Activated CD4-positive, CD25-positive, alpha-beta regulatory T cell treated with anti-CD3 and anti-CD28 coated beads, Interleukin-2, amount 50 U/mL, for 72 hours (primary cell): ENCODE data around the gene KRT4.

ENCODE experiments used
- DNase-seq: peaks from one replicate; pipeline ENCODE4 v3.0.0; 2021

The KRT4 gene

DNA sequence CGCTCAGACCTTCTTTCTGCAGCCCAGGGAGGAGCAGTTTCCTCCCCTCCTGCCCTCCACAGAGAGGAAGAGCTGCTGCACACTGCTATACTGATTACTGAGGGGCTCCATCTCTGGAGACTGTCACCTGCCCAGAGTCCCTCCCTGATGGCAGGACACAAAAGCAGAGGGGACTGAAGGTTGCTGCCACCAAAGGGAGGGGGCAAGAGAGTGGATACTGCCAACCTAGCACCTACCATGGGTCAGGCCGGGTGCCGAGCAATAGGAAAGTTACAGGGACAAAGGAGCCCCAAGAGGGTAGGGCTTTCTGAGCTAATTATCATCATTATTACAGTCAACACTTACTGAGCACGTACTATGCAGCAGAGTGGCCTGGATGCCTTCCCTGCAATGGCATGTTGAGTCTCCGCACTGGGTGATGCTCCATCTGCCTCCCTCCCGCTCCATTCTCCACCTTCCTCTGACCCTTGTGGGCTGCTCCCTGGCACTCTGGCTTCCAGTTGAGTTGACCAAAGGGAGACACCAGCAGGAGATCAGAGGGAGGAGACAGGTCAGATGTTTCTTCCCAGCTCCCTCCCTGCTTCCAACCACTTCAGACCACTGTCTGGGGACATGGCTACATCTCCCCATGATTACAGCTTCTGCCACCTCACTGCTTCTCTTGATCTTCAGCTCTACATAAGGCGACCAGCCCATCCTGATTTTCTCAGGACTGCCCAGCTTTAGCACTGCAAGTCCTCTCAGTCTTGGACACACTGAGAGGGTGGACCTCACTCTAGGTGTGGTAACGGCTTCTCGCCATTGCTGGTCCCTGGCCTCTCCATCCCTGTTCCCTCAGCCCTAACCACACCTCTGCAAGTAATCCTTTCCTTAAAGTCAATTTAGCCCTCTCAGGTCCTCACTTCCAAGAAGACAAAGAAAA is 22.8 kb upstream of the KRT4 start:
- no peak for DNase-seq

DNA sequence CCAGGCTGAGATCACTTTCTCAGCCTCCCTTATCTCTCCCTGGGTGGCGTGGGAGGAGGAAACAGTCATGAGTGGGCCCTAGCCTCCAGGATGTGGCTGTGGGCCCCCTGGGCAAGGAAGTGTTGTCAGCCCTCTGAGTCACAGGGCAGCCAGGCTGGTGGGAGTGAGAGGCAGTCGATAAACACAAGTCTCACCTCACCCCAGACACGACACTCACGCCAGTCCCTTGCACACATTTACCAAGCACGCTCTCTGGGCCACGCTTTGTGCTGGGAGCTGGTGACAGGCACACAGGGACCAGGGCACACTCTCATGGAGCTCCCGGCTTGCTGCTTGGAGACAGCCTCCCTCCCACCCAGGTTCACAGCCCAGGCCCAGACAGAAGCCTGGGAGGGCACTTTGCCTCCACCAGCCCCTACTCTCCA is 22.1 kb upstream of the KRT4 start:
- DNase-seq: no peak

DNA sequence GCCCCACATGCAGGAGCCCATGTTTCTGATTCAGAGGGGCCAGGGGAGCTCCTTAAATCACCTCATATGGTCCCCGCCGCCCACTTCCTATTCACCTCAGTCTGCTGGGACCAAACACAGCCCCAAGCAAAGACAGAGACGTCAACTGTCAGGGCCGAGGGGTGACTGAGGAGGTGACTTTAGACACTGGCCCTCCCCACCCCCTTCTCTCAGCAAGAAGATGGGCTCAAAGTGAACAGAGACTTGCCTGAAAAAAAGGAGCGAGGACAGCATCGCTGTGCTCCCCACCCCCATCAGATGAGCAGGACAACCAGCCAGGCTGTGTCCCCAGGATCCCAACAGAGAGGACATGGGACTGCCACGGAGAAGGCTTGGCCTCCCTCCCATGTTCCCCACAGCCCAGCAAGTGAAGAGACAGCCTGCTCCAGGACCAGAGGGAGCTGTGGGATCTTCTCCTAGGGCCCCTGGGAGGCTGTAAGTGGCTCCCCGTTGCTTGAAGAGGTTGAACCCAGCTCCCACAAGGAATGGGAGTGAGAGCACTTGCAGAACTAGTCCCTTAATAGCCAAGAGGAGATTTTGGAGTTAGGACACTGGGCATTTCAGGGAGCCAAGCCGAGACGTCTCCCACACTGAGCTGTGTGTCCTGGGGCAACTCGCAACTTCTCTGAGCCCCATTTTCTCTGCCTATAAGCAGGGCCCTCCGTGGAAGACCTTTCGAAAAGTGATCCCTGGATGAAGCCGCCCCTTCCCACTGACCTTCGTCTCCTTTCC is 21.5 kb upstream of the KRT4 start:
- no peak for DNase-seq

GRCh38 chr12:52834727-52835001 is 20.7 kb upstream of the KRT4 start:
- no peak for DNase-seq

DNA sequence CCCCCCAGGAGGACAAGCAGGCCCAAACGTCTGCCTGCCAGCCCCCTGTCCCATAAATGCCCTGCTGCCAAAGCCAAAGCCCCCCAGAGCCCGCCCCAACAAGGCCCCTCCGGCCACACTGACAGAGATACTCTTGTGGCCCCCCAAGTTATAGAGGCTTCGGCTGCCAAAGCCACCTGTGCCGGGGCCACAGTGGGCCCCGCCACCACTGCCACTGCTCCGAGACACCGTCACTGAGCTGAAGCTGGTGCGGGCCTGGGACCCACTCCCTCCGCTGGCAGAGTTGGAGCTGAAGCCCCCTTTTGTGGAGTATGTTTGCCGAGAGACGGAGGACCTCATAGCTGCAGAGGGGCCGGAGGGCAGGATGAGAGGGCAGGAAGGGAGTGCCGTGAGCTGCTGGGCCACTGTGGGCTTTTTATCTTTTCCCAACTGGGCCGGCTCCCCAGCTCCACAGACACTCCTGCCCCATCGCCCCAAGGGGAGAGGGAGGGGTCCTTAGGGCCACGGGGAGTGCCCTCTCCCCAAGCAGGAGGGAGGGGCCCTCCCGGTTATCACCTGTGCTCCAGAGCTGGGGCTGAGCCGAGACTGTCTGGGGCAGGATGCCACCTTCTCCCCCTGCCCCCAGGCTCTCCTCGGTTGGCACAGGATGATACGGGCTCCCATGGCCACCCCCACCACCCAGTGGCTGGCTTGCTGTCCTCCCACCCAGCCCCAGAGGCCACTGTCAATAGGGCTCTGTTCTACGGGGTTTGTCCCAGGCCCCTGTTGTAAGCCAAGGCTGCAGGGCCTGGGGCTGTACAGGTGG is 20.2 kb upstream of the KRT4 start, which contains the start of gene KRT79:
KRT79 (minus strand) TSS at position 390 of the 805 bp plus-strand sequence; CDS start at position 339, 51 bp downstream.
- DNase-seq: no peak

- no peak for DNase-seq
These were observed 19.3 kb upstream of the KRT4 start for GRCh38 chr12:52832985-52833905.

DNA sequence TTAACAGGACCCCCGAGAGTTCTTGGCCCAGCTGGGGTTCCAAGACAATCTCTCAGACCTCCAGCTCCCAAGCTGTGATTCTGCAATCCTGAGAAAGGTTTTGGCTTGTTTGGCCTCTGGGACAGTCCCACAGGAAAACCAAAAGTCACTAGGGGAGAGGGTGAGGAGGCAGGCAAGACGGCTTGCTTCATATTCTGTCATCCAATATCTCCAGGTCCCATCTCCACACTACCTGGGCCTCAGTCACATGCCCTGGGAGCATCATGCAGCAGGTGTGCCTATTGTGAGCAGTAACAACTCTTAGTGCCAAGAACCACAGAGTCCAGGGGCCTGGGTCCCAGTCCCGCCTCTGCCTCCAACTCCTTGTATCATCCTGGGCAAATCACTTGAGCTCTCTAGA is 18.5 kb upstream of the KRT4 start:
- DNase-seq: no peak

- DNase-seq: no peak
These were observed 17.3 kb upstream of the KRT4 start for GRCh38 chr12:52831251-52831650.

DNA sequence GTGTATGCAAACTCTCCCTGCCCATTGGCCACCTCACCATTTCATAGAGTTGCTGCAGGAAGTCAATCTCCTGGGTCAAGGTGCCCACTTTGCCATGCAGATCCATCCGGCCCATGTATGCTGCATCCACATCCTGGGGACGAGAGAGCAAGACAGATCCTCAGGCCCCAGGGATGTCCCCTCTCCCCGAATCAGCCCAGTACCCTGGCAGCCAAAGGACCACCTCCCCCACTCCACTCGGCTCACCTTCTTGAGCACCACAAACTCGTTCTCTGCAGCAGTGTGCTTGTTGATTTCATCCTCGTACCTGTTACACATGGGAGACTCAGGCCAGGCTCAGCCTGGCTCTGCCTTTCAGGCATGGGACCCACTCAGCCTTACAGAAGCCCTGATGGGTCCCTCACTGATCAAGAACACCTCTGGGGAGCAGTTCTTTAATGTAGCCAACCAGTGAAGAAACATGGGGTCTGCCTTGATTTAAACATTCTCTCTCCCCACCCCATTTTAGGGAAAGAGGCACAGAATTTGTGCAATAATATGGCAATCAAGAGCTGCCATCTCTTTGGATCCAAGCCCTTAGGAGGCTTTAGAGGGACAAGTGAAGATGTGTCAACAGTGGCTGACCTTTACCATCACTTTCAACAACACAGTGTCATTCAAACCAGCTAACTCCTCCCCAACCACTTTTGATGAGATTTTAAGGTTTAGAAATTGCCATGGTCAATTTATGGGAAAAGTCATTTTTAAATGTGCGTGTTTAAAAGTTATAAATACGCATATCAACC is 16.3 kb upstream of the KRT4 start:
- no peak for DNase-seq

DNA sequence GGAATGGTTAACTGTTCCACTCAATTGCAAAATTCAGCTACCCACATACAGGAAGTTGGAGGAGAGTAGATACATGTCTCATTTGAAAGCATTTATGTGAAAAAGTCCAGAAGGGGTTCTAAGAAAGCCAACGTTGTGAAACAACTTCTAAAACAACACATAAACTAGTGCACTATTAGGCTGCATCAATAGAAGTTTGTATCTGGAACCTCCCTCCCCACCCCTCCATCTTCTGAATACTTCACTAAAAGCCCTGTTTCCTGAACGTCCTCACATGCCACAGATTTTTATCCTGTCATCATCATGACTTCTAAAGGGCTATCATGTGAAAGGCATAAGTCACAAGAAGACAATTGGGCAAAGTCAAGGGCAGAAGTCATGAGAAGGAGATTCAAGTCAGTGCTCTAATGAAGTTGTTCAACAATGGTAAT is 14.7 kb upstream of the KRT4 start:
- no peak for DNase-seq

DNA sequence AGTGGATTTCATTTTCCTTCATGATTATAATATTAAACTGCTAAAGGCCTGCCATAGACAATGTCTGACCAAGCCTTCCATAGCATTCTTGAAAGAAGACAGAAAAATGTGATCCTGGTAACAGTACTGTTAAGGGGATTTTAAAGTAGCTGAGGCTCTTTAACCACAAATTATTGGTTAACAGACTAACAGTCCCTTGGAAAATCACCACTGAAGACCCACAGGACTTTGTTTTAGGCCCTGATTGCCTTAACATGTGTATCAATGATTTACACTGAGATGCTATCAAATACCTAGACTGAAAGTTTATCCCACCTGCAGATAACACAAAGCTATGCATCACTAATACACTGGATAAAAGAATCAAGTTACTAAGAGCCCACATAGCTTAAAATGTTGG is 14.2 kb upstream of the KRT4 start:
- DNase-seq: no peak

DNA sequence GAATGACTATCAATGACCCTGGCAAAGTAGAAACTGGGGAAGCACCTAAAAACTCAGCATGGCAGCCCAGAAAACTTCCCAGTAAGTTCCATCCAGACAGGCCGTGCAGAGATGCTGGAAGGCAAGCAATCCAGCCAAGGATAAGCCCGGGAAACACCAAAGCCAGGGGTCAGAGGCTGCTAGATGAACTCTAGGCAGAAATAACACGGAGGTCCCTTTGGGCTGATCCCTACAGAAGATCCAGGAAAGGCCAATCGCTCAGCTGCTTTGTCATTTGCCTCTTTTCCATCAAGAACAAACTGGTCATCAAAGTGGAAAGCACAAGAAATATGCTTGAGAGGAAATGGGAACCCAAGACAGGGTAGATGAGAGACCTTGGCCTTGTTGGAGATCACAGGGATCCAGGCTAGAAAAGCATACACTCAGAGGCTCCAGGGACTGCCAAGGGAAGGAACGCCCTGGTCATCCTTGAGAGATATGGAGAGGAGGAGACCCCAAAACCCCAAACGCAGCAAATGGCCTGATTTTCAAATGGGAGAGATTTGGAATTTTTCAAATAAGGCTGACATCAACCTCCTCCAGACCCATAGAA is 13.7 kb upstream of the KRT4 start:
- DNase-seq: no peak

- DNase-seq: no peak
These were observed 12.9 kb upstream of the KRT4 start for GRCh38 chr12:52826611-52827498.

GRCh38 chr12:52825961-52826360 is 12.0 kb upstream of the KRT4 start:
- DNase-seq: no peak

- no peak for DNase-seq
These were observed 11.0 kb upstream of the KRT4 start for GRCh38 chr12:52824741-52825410.

GRCh38 chr12:52823761-52824450 is 10.0 kb upstream of the KRT4 start:
- DNase-seq: no peak

GRCh38 chr12:52822771-52823510 is 9.0 kb upstream of the KRT4 start:
- no peak for DNase-seq
